ENCODE data around the gene COG5. TPM values are rescaled to one million over a fixed set of nuclear protein-coding genes. Genes with fewer than 3 reads are reported as not detected.
A peak's percentile ranks its signal among the peaks of the same experiment; 100 is the strongest.

Gene COG5
- total and polyA plus RNA-seq, 10 of the 15 experiments (the other 5 are each of a cell fraction or from before 2014, with no cell fraction given) = 5.5 to 27.9 (median 15.6) TPM

DNA sequence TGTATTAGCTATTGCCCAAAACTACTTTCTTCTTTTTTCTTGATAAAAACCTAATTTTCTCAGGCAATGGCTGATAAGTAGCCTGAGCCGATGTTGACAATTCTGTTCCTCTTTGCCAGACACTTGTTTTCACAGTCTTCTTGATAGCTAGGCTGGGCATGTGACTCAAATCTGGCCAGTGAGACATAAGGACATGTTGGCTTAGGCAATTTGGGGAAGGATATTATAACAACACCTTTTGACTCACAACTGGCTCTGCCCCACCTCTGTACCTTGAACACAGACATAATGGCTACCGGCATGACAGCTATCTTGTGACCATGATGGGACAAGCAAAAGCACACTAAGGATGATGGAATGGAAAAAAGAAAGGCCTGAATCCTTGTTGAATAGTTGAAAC lies 166.7 kb downstream of the COG5 start:
- H3K79me2 ChIP-seq (ENCODE audit: control insufficient read depth, insufficient read depth, low read length) = no peaks in the 10 kb centered on the region
- no peak overlapping the region for H3K9ac ChIP-seq (ENCODE audit: control insufficient read depth, insufficient read depth, low read length)
- H3K4me2 ChIP-seq (ENCODE audit: control insufficient read depth, insufficient read depth) = no peak overlapping the region
- TF ChIP-seq CBX3 (IDR thresholded peaks at IDR 0.05; ENCODE audit: borderline replicate concordance, low read depth) = no peak
- no peak for TF ChIP-seq EED (IDR thresholded peaks at IDR 0.05; ENCODE audit: low read depth)
- TF ChIP-seq TARDBP (IDR thresholded peaks at IDR 0.05; ENCODE audit: borderline replicate concordance) = no peak
- TF ChIP-seq, protein P1, sequence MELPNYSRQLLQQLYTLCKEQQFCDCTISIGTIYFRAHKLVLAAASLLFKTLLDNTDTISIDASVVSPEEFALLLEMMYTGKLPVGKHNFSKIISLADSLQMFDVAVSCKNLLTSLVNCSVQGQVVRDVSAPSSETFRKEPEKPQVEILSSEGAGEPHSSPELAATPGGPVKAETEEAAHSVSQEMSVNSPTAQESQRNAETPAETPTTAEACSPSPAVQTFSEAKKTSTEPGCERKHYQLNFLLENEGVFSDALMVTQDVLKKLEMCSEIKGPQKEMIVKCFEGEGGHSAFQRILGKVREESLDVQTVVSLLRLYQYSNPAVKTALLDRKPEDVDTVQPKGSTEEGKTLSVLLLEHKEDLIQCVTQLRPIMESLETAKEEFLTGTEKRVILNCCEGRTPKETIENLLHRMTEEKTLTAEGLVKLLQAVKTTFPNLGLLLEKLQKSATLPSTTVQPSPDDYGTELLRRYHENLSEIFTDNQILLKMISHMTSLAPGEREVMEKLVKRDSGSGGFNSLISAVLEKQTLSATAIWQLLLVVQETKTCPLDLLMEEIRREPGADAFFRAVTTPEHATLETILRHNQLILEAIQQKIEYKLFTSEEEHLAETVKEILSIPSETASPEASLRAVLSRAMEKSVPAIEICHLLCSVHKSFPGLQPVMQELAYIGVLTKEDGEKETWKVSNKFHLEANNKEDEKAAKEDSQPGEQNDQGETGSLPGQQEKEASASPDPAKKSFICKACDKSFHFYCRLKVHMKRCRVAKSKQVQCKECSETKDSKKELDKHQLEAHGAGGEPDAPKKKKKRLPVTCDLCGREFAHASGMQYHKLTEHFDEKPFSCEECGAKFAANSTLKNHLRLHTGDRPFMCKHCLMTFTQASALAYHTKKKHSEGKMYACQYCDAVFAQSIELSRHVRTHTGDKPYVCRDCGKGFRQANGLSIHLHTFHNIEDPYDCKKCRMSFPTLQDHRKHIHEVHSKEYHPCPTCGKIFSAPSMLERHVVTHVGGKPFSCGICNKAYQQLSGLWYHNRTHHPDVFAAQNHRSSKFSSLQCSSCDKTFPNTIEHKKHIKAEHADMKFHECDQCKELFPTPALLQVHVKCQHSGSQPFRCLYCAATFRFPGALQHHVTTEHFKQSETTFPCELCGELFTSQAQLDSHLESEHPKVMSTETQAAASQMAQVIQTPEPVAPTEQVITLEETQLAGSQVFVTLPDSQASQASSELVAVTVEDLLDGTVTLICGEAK (IDR thresholded peaks at IDR 0.05; ENCODE audit: borderline replicate concordance) = no peak
- no peak for TF ChIP-seq PAX8 (IDR thresholded peaks at IDR 0.05)
- no peak for TF ChIP-seq ETV6 (conservative IDR thresholded peaks at IDR 0.05 in 1 of 2, IDR thresholded peaks at IDR 0.05 in 1 of 2; ENCODE audit: borderline replicate concordance in 1 of 2, low read depth in 1 of 2)
- no peak for TF ChIP-seq TCF12 (IDR thresholded peaks at IDR 0.05; ENCODE audit: low read depth, low read length)
- TF ChIP-seq ESRRA (IDR thresholded peaks at IDR 0.05; ENCODE audit: low read length) = no peak
- no peak for TF ChIP-seq ZSCAN29 (IDR thresholded peaks at IDR 0.05)
- TF ChIP-seq, protein P2, sequence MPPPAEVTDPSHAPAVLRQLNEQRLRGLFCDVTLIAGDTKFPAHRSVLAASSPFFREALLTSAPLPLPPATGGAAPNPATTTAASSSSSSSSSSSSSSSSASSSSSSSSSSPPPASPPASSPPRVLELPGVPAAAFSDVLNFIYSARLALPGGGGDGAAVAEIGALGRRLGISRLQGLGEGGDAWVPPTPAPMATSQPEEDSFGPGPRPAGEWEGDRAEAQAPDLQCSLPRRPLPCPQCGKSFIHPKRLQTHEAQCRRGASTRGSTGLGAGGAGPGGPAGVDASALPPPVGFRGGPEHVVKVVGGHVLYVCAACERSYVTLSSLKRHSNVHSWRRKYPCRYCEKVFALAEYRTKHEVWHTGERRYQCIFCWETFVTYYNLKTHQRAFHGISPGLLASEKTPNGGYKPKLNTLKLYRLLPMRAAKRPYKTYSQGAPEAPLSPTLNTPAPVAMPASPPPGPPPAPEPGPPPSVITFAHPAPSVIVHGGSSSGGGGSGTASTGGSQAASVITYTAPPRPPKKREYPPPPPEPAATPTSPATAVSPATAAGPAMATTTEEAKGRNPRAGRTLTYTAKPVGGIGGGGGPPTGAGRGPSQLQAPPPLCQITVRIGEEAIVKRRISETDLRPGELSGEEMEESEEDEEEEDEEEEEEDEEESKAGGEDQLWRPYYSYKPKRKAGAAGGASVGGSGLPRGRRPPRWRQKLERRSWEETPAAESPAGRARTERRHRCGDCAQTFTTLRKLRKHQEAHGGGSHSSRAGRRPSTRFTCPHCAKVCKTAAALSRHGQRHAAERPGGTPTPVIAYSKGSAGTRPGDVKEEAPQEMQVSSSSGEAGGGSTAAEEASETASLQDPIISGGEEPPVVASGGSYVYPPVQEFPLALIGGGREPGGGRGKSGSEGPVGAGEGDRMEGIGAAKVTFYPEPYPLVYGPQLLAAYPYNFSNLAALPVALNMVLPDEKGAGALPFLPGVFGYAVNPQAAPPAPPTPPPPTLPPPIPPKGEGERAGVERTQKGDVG (CRISPR knock-in tag; IDR thresholded peaks at IDR 0.05) = no peak
- TF ChIP-seq IKZF1 (conservative IDR thresholded peaks at IDR 0.05) = no peak
- TF ChIP-seq HDGF (IDR thresholded peaks at IDR 0.05) = no peak
- TF ChIP-seq, protein P3, sequence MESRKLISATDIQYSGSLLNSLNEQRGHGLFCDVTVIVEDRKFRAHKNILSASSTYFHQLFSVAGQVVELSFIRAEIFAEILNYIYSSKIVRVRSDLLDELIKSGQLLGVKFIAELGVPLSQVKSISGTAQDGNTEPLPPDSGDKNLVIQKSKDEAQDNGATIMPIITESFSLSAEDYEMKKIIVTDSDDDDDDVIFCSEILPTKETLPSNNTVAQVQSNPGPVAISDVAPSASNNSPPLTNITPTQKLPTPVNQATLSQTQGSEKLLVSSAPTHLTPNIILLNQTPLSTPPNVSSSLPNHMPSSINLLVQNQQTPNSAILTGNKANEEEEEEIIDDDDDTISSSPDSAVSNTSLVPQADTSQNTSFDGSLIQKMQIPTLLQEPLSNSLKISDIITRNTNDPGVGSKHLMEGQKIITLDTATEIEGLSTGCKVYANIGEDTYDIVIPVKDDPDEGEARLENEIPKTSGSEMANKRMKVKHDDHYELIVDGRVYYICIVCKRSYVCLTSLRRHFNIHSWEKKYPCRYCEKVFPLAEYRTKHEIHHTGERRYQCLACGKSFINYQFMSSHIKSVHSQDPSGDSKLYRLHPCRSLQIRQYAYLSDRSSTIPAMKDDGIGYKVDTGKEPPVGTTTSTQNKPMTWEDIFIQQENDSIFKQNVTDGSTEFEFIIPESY (IDR thresholded peaks at IDR 0.05) = no peak
- TF ChIP-seq HDAC6 (IDR thresholded peaks at IDR 0.05; ENCODE audit: unreplicated experiment) = no peak
- in situ Hi-C loops (cut with MboI) (no loop called here), intact Hi-C loops (cut with micrococcal nuclease; ENCODE audit: unreplicated experiment) (no loop called here)
- no peaks in the 10 kb centered on the region for H4K20me1 ChIP-seq (ENCODE audit: control insufficient read depth, insufficient read depth)
- H3K36me3 ChIP-seq (ENCODE audit: control insufficient read depth in 2 of 2, insufficient read depth in 2 of 2, low read length in 1 of 2) = no peaks in the 10 kb centered on the region
- ChIA-PET CTCF (interaction anchor here (1.1 to 1.3 kb wide), 2 partner anchors 66 to 214 kb away, joined by 3 read pairs; no protein-coding TSS in a partner anchor), SMC1A (ENCODE audit: uncharacterized antibody, unreplicated experiment) (interaction anchor here (0.7 to 1.8 kb wide), 4 partner anchors 16 to 346 kb away, joined by 3 to 5 read pairs (median 4); no protein-coding TSS in a partner anchor), RAD21 (ENCODE audit: unreplicated experiment) (no interaction called here), POLR2A (no interaction called here)
- DNase-seq (ENCODE audit: low read depth, low spot score) (no peak), ATAC-seq (no peak), FAIRE-seq (peak; percentile 49)
- no peaks in the 10 kb centered on the region for H3K27me3 ChIP-seq (replicated peaks in 1 of 2; ENCODE audit: control insufficient read depth in 2 of 2, insufficient read depth in 2 of 2, low read length in 1 of 2)
- BruUV-seq (replicated peaks) = no TSS peak
- H3K9me3 ChIP-seq (replicated peaks; ENCODE audit: control insufficient read depth, insufficient read depth, low read length) = no peaks in the 10 kb centered on the region
- no peak overlapping the region for H3K27ac ChIP-seq (ENCODE audit: control insufficient read depth, insufficient read depth)
- H2AFZ ChIP-seq (ENCODE audit: control insufficient read depth, low read depth, low read length) = no peak overlapping the region
- no peaks in the 10 kb centered on the region for H3K4me1 ChIP-seq (ENCODE audit: control insufficient read depth, insufficient read depth, low read length)
- H3K4me3 ChIP-seq = no peak overlapping the region
- 100% methylated on average over 2 of the region's 2 CpGs for WGBS (ENCODE audit: insufficient coverage, insufficient replicate concordance, low lambda C conversion rate, missing lambda C conversion rate)
